GM18520 (cell line): ENCODE measurements around the gene IGF2.

ENCODE experiments used
- ATAC-seq: cut with Tn5 transposase; IDR thresholded peaks from one replicate; pipeline ENCODE4 v1.9.1; 2021; ENCODE audit not compliant: unreplicated experiment

The IGF2 gene

DNA sequence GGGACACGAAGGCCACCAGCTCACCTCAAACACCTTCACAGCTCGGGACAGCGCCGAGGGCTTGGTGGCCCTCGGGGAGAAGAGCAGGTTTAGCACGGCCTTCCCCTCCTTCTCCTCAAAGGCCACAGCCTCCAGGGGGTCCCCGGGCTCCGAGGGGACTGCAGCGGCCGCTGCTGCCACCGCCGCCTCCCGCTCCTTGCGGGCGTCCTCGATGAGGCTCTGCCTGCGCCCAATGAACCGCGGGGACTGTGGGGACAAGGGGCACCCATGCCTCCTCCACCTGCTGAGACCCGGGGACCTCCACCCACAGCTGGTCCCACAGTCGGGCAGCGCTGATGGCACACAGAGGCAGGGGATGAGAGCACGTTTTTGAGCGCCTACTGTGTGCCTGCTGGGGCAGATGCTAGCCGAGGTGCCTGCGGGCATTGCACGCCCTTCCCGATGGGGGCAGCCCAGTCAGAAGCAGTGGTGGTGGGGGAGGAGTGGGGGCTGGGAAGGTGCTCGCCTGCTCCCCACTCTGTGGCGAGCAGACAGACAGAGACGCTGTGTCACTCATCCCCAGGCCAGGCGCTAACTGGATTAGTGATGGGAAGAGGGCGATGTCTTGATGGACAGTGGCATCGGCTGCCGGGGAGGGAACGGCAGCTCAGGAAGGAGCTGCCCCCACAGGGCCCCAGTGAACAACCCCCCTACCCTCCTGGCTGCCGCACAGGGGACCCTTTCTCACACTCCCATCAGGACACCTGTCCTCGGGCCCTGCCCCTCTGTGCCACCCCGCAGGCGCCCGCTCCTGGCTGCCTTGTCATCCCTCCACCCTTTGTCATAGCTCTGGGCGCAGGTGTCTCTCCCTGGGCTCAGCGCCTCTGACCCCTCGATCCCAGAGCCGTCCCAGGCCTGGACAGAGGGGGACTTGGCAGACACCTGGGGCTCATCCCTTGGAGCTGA lies 30.7 kb upstream of the IGF2 start:
- ATAC-seq: no peak

DNA sequence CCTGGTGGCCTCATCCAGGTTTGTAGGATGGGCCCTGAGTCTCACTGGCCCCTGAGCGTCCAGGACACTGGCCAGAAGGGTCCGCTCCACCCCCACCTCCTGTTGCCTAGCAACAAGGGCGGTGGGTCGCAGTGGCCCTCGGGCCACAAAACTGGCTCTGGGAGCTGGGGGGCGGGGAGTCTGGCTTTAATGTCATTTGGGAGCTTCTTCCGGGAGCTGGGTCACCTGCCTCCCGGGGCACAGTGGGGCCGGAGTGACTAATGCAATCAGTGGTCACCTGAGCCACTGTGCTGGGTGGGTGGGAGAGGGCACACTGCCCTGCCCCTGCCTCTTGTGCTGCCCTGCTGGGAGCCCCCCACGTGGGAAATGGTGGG lies 29.8 kb upstream of the IGF2 start:
- ATAC-seq: no peak

DNA sequence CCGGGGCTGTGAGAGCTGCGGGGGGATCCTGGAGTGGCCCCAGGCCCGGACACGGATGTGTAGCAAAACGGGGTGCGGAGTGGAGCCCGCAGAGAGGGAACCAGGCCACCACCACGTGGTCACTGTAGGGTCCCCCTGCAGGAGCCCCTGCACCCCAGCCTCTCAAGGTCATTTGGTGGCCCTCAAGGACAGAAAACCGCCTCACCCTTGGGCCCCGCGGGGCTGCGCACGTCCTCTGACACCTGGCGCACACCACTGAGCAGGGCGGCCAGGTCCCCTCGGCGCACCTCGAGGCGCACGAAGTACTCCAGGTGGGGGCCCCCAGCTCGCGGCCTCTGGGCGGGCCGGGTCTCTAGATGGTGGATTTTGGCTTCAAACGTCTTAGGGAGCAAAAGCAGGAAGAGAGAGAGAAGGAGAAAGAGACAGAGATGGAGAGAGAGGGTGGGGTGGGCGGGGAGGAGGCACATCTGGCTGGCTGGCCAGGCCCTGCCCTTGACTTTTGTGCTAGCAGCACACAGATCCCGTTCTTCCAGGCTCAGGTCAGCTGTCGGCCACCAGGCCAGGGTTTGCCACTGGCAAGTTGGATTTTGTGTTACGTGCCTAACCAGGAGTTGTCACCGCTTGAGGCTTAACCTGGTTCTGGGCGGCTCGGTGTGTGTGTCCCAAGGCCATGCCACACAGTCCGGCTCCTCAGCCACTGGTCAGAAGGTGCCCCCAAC lies 29.3 kb upstream of the IGF2 start:
- no peak for ATAC-seq

DNA sequence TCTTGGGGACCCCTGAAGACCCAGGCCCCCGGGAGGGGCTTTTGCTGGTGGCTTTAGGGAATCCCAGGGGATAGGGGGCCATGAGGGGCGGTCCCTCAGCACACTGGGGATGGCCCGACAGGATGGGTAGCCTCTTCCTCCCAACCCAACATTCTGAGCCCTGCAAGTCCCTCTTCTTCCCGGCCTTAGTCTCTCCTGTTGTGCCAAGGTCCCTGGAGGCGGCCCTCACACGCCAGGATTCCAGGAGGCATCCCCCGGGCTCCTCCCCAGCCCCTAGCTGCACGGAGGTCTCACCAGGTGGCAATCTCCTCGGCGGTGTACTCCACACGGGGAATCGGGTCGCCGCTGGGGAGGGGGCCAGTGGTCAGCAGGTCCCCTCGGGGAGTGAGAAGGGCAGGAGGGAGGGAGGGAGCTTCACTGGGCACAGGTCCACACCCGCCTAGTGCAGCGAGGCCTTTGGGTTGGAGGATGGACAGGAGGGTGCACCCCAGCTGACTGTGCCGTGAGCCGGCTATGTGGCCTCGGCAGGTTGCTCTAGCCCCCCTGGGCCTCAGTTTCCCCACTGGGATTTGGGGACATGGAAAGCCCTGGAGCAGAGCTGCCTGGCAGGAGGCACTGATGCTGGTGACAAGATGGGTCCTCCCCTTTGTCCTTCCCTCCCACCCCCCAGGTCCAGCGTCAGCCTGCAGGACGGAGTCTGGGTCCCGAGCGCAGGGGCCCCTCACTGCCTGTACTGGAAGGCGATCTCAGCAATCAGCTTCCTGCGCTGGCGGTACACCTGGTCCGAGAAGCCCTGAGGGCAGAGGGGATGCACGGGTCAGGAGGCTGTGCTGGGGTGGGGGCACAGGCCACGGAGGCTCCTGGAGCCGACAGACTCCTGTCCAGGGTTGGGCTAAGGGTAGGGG lies 28.2 kb upstream of the IGF2 start:
- ATAC-seq: no peak

DNA sequence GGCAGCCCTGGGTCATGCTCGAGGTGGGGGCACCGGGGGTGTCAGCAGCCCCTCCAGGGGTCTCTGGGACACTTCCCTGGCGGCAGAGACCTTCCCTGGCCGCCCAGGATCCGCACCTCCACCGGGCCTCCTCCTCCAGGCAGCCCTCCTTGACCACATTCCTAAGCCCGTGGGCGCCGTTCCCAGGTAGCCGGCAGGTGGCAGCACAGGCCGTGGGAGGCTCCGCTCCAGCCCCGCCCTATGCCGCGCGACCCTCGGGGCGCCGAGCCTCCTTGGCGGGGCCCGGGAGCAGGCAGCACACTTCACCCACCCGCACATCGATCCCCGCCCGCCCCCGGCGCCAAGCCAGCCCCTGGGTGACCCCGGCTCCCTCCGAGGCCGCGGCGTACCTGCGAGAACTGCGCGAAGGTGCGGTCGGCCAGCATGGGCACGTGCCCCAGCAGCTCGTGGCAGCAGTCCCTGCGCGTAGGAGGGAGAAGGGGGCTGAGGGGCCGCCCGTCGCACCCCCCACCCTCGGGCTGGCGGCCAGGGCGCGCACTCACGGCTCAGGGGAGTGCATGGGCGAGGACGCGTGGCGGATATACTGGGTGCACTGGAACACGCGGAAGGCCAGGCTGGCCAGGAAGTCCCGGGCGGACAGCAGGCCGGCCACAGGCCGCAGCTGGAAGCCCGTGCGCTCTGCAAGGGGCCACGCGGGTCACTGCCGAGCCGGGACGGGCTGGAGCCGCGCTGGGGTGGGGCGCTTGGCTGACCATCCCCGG lies 27.1 kb upstream of the IGF2 start:
- no peak for ATAC-seq

DNA sequence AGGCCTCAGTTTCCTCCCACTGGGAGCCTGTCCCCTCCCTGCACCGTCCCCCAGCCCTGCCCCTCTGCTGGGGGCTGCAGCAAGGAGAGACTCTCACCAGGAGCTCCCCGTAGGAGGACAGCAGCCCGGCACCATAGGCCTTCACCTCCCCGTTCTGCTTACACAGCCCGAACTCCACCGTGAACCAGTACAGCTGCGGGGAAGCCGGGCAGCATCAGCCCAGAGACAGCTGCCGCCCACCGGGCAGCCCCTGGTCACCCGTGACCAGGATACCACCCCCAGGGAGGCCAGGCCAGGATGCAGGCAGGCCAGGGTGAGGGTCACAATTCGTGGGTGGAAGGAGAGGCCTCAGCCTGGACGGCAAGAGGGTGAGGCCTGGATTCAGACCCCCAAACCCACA lies 26.4 kb upstream of the IGF2 start:
- ATAC-seq: no peak

DNA sequence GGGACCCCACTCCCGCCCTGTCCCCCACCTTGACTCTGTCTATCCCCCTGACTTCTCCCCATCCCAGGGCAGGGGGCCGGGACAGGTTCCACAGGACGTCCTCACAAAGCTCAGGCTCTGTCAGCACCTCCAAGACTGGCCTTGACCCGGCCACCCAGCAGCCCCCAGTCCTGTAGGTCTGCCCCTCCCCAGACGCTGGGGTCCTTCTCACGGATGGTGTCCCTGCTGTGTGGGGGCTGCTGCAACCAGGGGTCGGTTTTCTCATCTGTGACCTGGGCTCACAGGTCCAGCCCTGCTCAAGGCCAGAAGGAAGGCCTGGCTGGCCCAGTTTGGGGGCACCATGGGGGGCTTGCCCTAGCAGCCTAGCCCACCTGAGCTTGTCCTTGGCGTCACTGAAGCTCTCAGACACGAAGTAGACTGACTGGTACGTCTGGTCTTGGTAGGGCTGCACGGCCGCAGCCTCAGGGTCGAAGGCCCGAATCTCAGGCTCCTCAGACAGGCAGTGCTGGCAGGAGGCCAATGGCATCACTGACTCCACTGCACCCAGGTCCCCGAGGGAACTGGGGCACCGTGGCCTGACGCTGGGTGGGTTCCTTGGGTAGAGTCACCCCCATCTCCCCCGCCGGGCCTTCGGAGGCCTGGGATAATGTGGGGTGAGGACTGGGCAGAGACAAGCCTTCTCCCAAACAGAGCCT lies 25.8 kb upstream of the IGF2 start:
- ATAC-seq: no peak

DNA sequence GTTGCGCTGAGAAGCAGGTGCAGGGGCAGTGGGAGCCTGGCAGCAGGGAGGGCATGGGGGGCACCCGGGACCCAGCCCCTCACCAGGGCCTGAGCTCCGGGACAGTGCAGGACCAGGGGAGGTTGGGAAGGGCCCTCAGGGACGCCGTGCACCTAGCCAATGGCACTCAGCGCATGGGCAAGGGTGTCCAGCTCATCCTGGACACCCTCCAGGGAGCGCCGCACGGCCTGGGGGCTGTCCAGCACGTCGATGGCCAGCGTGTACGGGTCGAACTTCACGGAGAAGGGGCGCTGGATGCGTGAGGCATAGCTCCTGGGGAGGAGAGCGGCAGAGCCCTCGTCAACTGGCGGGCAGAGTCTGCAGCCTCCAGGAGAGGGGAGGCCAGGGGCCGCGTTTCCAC lies 24.9 kb upstream of the IGF2 start:
- ATAC-seq: no peak

DNA sequence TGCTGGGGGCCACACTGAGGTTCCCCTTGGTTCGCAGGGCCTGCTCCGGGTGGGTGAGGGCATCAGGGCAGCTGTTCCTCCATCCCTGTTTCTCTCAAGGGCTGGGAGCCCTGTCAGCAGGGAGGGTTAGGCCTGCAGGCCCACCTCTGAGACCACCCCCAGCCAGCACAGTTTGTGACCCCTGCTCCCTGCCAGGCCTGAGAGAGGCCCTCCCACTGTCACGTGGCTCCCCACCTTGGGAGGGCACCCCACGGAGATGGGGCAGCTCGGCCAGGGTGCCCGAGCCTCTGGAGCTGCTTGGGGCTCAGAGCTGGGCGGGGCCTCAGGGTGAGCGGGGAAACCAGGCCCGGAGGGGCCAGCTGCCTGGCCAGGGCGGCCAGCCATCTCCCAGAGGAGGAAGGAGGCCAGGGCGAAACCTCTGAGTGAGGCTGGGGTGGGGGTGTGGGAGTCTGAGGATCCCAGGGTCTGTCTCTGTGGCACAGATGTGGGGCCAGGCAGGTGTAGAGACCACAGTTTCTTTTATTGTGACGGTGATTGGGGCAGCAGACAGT lies 24.3 kb upstream of the IGF2 start:
- no peak for ATAC-seq

DNA sequence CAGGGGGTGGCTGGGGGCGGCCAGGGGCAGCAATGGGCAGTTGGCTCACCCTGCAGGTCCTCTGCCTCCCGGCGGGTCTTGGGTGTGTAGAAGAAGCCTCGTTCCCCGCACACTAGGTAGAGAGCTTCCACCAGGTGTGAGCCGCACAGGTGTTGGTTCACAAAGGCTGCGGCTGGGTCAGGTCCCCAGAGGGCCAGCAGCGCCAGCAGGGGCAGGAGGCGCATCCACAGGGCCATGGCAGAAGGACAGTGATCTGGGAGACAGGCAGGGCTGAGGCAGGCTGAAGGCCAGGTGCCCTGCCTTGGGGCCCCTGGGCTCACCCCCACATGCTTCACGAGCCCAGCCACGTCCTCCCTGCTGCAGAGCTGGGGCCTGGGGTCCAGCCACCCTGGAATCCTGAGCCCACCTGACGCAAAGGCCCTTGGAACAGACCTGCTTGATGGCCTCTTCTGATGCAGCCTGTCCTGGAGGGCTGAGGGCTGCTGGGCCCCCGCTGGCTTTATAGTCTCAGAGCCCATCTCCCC lies 21.6 kb upstream of the IGF2 start, which contains the start of gene INS:
Gene INS (minus strand): TSS at position 474 of the 524 bp plus-strand sequence. CDS start 238 bp downstream, at position 236.
- ATAC-seq: no peak

DNA sequence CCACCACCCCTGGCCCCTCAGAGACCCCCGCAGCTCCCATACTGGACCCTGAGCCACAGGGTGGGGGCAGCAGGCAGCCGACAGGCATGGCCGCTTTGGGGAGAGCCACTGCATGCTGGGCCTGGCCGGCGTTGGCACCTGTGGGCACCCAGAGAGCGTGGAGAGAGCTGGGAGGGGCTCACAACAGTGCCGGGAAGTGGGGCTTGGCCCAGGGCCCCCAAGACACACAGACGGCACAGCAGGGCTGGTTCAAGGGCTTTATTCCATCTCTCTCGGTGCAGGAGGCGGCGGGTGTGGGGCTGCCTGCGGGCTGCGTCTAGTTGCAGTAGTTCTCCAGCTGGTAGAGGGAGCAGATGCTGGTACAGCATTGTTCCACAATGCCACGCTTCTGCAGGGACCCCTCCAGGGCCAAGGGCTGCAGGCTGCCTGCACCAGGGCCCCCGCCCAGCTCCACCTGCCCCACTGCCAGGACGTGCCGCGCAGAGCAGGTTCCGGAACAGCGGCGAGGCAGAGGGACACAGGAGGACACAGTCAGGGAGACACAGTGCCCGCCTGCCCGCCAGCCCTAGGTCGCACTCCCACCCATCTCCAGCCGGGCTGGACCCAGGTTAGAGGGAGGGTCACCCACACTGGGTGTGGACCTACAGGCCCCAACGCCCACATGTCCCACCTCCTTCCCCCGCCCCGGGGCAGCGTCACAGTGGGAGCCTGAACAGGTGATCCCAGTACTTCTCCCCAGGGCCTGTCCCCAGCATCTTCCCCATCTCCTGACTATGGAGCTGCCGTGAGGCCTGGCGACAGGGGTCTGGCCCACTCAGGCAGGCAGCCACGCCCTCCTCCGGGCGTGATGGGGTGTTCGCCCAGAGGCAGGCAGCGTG lies 20.6 kb upstream of the IGF2 start:
- ATAC-seq: no peak

DNA sequence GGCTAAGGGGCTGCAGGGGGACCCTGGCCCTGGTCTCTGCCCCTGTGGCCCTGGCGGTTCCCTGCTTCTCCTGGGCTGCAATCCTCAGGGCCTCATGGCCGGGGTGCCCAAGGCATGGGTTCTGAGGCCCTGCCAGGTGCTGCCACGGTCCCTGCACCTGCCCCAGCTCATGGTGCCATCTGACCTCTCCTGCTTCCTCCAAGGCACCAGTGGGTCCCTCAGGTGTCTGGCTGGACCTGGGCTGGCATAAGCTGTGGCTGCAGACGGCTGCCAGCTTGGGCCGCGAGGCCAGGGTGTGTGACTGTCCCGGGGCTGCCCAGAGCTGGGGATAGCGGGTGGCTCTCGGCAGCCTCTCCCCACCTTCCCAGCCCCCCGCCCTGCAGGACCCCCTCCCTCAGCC lies 19.8 kb upstream of the IGF2 start:
- ATAC-seq: no peak

DNA sequence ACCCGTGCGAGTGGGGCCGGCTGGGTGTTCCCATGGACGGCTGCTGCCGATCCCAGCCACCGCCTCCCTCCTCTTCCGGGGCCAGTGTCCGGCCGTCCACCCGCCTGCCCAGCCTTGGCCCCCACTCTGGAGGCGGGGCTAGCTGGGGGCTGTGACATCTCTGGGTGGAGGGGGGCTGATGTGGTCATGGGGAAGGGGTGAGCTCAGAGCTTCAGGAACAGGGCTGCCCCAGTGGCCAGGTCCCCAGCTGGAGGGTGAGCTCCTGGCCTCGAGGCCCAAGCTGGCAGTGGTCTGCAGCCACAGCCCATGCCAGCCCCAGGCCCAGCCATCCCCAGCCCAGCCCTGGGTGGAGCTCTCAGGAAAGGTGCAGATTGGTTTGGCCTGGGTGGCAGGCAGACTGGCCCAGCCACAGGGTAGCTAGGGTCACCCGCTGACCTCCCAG lies 19.1 kb upstream of the IGF2 start:
- ATAC-seq: no peak

DNA sequence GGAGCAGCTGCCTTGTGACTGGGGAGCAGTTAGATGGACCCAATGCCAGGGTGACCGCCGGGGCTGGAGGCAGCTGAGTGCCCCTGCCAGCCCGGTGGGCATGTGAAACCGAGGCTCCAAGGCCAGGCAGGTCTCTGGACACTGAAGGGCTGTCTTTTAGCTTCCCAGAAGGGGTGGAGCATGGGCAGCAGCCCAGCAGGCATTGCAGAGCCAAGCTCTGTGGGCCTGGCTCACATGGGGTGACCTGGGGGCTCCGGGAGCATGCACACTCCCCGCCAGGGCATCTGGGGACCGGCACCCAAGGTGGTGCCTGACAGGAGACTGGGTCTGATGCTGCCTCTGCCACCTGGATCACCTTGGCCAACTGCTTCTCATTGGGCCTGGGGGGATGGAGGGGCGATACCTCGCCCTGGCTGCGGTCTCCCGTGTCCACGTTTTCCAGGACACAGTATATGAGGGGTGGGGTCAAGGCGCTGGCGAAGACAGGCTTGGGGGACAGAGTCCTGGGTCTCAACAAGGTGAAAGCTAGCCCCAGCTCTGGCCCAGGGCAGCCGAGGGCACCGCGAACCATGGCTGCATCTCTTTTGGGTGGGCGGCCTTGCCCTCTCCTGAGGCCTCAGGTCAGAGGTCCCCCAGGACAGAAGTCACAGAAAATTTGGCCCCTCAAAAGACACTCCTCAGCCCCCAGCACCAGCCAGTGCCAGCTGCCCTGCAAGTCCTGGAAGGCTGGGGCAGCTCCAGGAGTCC lies 18.3 kb upstream of the IGF2 start:
- ATAC-seq: no peak

DNA sequence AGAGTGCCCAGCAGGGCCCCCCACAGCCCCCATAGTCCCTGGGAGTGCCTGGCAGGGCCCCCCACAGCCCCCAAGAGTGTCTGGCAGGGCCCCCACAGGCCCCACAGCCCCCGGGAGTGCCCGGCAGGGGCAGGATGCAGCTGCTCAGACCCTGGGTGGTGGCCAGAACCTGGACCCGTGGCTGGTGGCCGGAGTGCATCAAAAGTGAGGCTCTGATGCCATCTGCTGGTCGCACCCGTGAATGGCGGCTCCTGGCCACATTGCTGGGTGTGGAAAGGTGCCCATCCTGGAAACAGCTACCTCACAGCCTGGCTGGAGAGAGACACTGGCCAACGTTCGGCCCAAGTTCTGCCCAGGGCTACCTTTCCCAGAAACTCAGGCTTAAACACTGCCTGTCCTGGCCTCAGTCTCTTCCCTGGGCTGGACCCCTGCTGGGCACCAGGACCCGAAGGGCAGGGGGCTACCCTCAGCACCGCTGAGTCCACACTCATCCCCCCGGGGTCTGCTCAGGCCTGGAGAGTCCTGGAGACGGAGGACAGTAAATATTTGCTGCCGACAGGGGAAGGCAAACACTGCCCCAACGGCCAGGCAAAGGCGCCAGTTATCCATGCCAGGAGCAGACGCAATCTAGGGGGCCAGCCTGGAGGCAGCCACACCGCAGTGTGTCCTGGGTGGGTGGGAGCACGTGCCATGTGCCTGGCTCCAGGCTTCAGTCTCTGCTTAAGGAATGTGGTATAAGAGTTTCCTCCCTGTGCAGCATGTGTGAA lies 17.4 kb upstream of the IGF2 start:
- no peak for ATAC-seq

DNA sequence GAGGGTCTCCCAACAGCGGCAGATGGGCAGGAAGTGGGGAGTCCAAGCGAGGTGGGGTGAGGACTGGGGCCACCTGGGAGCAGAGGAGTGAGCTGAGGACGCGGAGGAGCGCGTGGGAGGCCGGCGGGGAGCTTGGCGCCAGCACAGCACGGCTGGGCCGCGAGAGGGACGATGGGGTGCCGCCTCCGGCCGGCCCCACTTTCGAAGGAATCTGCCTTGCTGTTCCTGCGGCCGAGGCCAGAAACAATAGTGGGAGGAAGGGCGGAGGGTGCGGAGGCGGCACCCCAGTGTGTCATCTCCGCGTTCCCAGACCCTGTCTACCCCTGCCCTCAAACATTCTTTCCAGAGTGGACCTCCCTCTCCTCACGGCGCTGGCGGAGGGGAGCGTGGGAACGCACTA lies 16.3 kb upstream of the IGF2 start:
- no peak for ATAC-seq

DNA sequence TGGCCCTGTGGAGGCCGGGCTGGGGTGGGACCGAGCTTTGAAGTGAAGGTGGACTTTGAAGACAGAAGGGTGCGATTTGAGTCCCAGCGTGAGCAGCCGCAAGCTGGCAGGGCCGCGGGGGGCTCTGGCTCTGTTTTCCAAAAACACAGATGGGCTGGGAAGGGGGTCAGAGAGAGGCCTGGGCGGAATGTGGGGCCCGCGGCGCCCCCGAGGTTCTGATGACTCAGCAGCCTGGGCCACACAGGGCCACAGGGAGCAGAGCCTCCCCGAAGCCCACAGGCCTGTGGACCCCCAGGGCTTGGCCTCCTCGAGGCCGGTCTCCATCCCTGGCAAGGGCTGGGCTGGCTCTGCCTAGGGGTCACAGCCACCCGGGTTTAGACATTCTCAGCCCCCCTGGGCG lies 15.7 kb upstream of the IGF2 start:
- ATAC-seq: no peak
